Measurements from ENCODE around the gene MED19.

Gene MED19

DNA sequence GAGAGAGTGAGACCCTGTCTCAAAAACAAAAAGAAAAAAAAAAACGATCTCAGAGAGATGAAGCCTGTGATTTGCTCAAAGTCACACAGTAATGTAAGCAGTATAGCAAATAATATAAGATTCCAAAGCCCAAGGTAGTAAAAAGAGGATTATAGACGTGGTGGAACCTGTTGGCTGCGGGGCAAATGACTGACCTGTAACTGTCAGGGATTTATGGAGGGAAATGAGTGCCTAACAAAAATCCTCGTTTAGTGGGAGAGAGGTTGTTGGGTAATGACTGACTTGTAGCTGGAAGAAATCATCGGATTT, 55.2 kb downstream of the MED19 start:
- in situ Hi-C loops (cut with MboI; ENCODE audit: low sequenced_read_pairs) = loop anchor here (25.0 kb wide), 1 partner anchor 905 kb away; no protein-coding TSS in a partner anchor
